Liver (tissue), 9 donors: Measurements from ENCODE around the gene LPP. TPM values are rescaled to one million over a fixed set of nuclear protein-coding genes. Genes with fewer than 3 reads are reported as not detected.

Experiments used
- DNase-seq: peaks from one replicate; pipeline ENCODE4 v3.0.0-alpha.2; 2017; ENCODE audit warnings: low spot score
- H3K27ac ChIP-seq, 2 donors: one replicate each; pipeline ENCODE4 v1.7.0; 2013; ENCODE audit warnings: inconsistent platforms in 2 of 2, low read length in 2 of 2, control low read depth in 1 of 2, low read depth in 1 of 2, mild to moderate bottlenecking in 1 of 2
- H3K27me3 ChIP-seq, 4 donors: one replicate each; pipeline versions ENCODE4 v1.6.1 to v1.7.0; 2013; ENCODE audit warnings: low read length in 3 of 4, inconsistent platforms in 1 of 4, mild to moderate bottlenecking in 1 of 4, moderate library complexity in 1 of 4; ENCODE audit not compliant: control insufficient read depth in 4 of 4, insufficient read depth in 4 of 4
- H3K36me3 ChIP-seq, 4 donors: one replicate each; pipeline versions ENCODE4 v1.6.1 to v1.7.0; 2013; ENCODE audit warnings: low read length in 3 of 4, mild to moderate bottlenecking in 3 of 4, low read depth in 1 of 4, moderate library complexity in 1 of 4; ENCODE audit not compliant: control insufficient read depth in 4 of 4, insufficient read depth in 3 of 4
- H3K4me1 ChIP-seq, 4 donors: one replicate each; pipeline versions ENCODE4 v1.6.1 to v1.7.0; 2013; ENCODE audit warnings: low read length in 3 of 4, mild to moderate bottlenecking in 3 of 4, moderate library complexity in 1 of 4; ENCODE audit not compliant: control insufficient read depth in 4 of 4, insufficient read depth in 4 of 4
- H3K4me3 ChIP-seq, 3 donors: one replicate each; pipeline versions ENCODE4 v1.6.1 to v1.7.0; 2013; ENCODE audit warnings: low read length in 3 of 3, control low read depth in 1 of 3, low read depth in 1 of 3, mild to moderate bottlenecking in 1 of 3
- H3K9ac ChIP-seq, 2 donors: one replicate each; pipeline ENCODE4 v1.7.0; 2013; ENCODE audit warnings: low read length in 2 of 2, mild to moderate bottlenecking in 2 of 2, moderate library complexity in 2 of 2, control low read depth in 1 of 2, low read depth in 1 of 2
- H3K9me3 ChIP-seq, 4 donors: one replicate each; pipeline versions ENCODE4 v1.6.1 to v1.7.0; 2013; ENCODE audit warnings: low read length in 3 of 4; ENCODE audit not compliant: control insufficient read depth in 4 of 4
- CTCF ChIP-seq: fragments of 150-350 bp; IDR thresholded peaks from 2 replicates; pipeline ENCODE4 v1.5.1; 2017; ENCODE audit warnings: improper control_type of control experiment, low read depth, low read length; ENCODE audit not compliant: missing input control
- EGR1 ChIP-seq, 2 donors: IDR thresholded peaks; 2 replicates each; pipeline ENCODE4 v1.6.1; 2016 to 2018; ENCODE audit warnings: antibody characterized with exemption in 2 of 2, low read depth in 2 of 2
- FOXA1 ChIP-seq: IDR thresholded peaks from 2 replicates; pipeline ENCODE4 v1.6.1; 2016; ENCODE audit warnings: antibody characterized with exemption
- FOXA2 ChIP-seq: IDR thresholded peaks from 2 replicates; pipeline ENCODE4 v1.6.1; 2016; ENCODE audit warnings: antibody characterized with exemption
- GABPA ChIP-seq, 2 donors: IDR thresholded peaks in 1 of 2; conservative IDR thresholded peaks in 1 of 2; 2 replicates each; pipeline ENCODE4 v1.6.1; 2016; ENCODE audit warnings: antibody characterized with exemption in 2 of 2, mild to moderate bottlenecking in 1 of 2, moderate library complexity in 1 of 2
- HNF4A ChIP-seq, 2 donors: conservative IDR thresholded peaks; 2 replicates each; pipeline ENCODE4 v1.6.1; 2016; ENCODE audit warnings: antibody characterized with exemption in 2 of 2, mild to moderate bottlenecking in 2 of 2
- HNF4G ChIP-seq: IDR thresholded peaks from 2 replicates; pipeline ENCODE4 v1.6.1; 2016; ENCODE audit warnings: antibody characterized with exemption
- JUND ChIP-seq, 2 donors: IDR thresholded peaks; 2 replicates each; pipeline ENCODE4 v1.6.1; 2016; ENCODE audit warnings: antibody characterized with exemption in 2 of 2
- NR2F2 ChIP-seq: IDR thresholded peaks from 2 replicates; pipeline ENCODE4 v1.6.1; 2016; ENCODE audit warnings: antibody characterized with exemption
- RAD21 ChIP-seq, 2 donors: IDR thresholded peaks; 2 replicates each; pipeline ENCODE4 v1.6.1; 2016; ENCODE audit warnings: antibody characterized with exemption in 2 of 2, mild to moderate bottlenecking in 2 of 2
- REST ChIP-seq: IDR thresholded peaks from 2 replicates; pipeline ENCODE4 v1.6.1; 2016; ENCODE audit warnings: antibody characterized with exemption, mild to moderate bottlenecking
- RXRA ChIP-seq, 2 donors: IDR thresholded peaks; 2 replicates each; pipeline ENCODE4 v1.6.1; 2017 to 2018; ENCODE audit warnings: antibody characterized with exemption in 2 of 2, mild to moderate bottlenecking in 1 of 2
- SP1 ChIP-seq: IDR thresholded peaks from 2 replicates; pipeline ENCODE4 v1.6.1; 2018; ENCODE audit warnings: antibody characterized with exemption, mild to moderate bottlenecking
- TAF1 ChIP-seq: conservative IDR thresholded peaks from 2 replicates; pipeline ENCODE4 v1.6.1; 2016; ENCODE audit warnings: antibody characterized with exemption, mild to moderate bottlenecking
- YY1 ChIP-seq: IDR thresholded peaks from 2 replicates; pipeline ENCODE4 v1.6.1; 2016; ENCODE audit warnings: antibody characterized with exemption, mild to moderate bottlenecking
- ZBTB33 ChIP-seq: IDR thresholded peaks from 2 replicates; pipeline ENCODE4 v1.6.1; 2016; ENCODE audit warnings: antibody characterized with exemption
- WGBS: extraction: QIAGEN DNeasy Blood & Tissue Kit; methylation state at CpG from one replicate; pipeline ENCODE4 v1.1.7; 2013; 5-methylcytosine and 5-hydroxymethylcytosine counted together
- polyA plus RNA-seq, 2 donors: library from polyadenylated mRNA; stranded (reverse) in 1 of 2; unstranded in 1 of 2; fragments of 200-250 nt in 1 of 2; fragments of >200 nt in 1 of 2; fragmentation: Nextera tagmentation in 1 of 2; extraction: Ambion mirVana in 1 of 2; gene quantifications; one replicate each; pipeline versions ENCODE4 v1.2.1 to v1.2.3, GENCODE V29; 2013 to 2015
- total RNA-seq, 2 donors: library from RNA; depleted of rRNA; stranded (reverse); fragments of >200 nt; gene quantifications; one replicate each; pipeline ENCODE4 v1.2.3, GENCODE V29; 2014
- TF ChIP-seq, protein P1 (sequence below): IDR thresholded peaks from 2 replicates; pipeline ENCODE4 v1.6.1; 2016; ENCODE audit warnings: antibody characterized with exemption
- TF ChIP-seq, protein P2 (sequence below): IDR thresholded peaks from 2 replicates; pipeline ENCODE4 v1.6.1; 2016; ENCODE audit warnings: antibody characterized with exemption
- donor health status: healthy.
- donor health status: healthy.
- donor health status: healthy.
- donor health status: healthy.
- donor health status: healthy.

The LPP gene
- total and polyA plus RNA-seq, 4 donors, result 3.3 to 53.7 (median 28.2) TPM

DNA sequence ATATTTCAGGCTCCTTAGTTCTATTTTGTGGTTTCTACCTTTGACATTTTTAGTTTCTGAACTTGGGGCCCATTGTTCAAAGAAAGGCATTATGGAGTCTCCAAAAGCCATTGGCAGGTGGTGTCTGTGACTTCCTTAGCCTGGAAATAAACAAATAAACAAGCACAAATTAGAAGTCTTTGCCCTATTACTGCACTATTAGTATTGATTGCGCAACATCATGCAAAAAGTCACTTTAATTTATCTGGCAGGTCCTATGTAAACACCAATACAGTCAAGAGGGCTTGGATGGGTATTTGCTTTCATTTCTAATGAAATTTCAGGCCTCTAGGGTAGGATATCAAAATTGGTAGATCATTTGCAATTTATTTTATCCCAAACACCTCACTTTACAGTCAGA lies 85.6 kb downstream of the LPP start:
- TF ChIP-seq, protein P1, sequence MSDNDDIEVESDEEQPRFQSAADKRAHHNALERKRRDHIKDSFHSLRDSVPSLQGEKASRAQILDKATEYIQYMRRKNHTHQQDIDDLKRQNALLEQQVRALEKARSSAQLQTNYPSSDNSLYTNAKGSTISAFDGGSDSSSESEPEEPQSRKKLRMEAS, result no peak
- peak in 1 of 2 donors; percentile 29 for TF ChIP-seq HNF4A (conservative IDR thresholded peaks at IDR 0.05)
- TF ChIP-seq FOXA2, result peak; percentile 19
- Histone ChIP-seq H3K36me3 (peaks cover 0 to 3% (median 0%) of the 10 kb centered on the region in 4 donors), H3K4me3 (no peak overlapping the region), H3K9ac (no peak overlapping the region), H3K27me3 (no peaks in the 10 kb centered on the region), H3K27ac (no peak overlapping the region), H3K4me1 (peaks cover 0 to 13% (median 5%) of the 10 kb centered on the region in 4 donors), H3K9me3 (no peaks in the 10 kb centered on the region)
- WGBS, result 85% methylated on average over 1 of the region's 1 CpG
- no peak for DNase-seq

DNA sequence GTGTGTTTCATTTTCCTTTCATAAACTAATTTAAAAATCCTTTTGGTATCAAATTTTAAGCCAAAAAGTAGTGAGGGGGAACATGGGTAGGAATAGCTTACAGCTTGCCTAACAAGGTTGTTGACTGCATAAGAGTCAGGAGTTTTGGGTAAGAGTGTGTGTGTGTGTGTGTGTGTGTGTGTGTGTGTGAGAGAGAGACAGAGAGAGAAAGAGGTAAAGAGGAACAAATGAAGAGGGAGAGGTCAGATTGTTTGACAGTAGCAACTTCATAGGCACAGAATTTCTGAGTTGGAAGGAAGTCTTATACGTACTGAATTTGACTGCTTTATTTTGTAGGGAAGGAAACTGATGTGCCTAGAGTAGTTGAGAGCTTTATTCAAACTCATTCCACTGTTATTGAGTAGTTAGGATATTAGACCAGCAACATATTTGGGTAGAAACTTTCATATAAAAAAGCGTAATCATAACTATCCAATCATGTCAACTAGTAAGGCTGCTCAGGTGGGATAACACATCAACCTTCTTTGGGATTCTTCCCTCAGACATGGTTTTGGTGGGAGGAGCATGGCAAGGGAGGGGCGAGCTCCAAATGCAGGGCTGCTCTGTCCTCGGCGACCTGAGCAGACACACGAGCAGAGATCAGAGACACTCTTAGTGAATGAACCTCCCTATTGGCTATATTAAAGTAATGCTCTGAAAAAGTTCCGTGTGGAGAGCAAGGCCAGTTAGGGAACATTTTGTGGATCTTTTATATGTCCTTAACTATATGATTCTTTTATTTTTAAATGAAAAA lies 86.4 kb downstream of the LPP start:
- peaks cover 0 to 3% (median 0%) of the 10 kb centered on the region in 4 donors for H3K36me3 ChIP-seq
- H3K9ac ChIP-seq, result no peak overlapping the region
- H3K27ac ChIP-seq, result no peak overlapping the region
- no peaks in the 10 kb centered on the region for H3K9me3 ChIP-seq
- H3K4me3 ChIP-seq, result no peak overlapping the region
- no peak for DNase-seq
- 93% methylated on average over 7 of the region's 7 CpGs for WGBS
- no peak for TF ChIP-seq ZBTB33
- no peak for TF ChIP-seq SP1
- no peak for TF ChIP-seq CTCF
- TF ChIP-seq GABPA (IDR thresholded peaks at IDR 0.05 in 1 of 2, conservative IDR thresholded peaks at IDR 0.05 in 1 of 2), result no peak
- no peak for TF ChIP-seq HNF4A (conservative IDR thresholded peaks at IDR 0.05)
- no peak for TF ChIP-seq REST
- no peak for TF ChIP-seq NR2F2
- no peak for TF ChIP-seq EGR1 (IDR thresholded peaks at IDR 0.05; ENCODE audit: low read depth in 2 of 2)
- no peak for TF ChIP-seq TAF1
- TF ChIP-seq, protein P1, result no peak
- TF ChIP-seq RXRA (IDR thresholded peaks at IDR 0.05), result no peak
- TF ChIP-seq JUND (IDR thresholded peaks at IDR 0.05), result no peak
- TF ChIP-seq FOXA1, result no peak
- no peak for TF ChIP-seq RAD21 (IDR thresholded peaks at IDR 0.05)
- TF ChIP-seq YY1, result no peak
- TF ChIP-seq FOXA2, result no peak
- no peak for TF ChIP-seq HNF4G
- TF ChIP-seq, protein P2, sequence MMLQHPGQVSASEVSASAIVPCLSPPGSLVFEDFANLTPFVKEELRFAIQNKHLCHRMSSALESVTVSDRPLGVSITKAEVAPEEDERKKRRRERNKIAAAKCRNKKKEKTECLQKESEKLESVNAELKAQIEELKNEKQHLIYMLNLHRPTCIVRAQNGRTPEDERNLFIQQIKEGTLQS, result no peak
- no peaks in the 10 kb centered on the region for H3K27me3 ChIP-seq
- H3K4me1 ChIP-seq, result peaks cover 0 to 13% (median 5%) of the 10 kb centered on the region in 4 donors
